HG02840 (cell line): ENCODE data around the gene USP24.

Source experiments
- ATAC-seq: cut with Tn5 transposase; IDR thresholded peaks from one replicate; pipeline ENCODE4 v1.9.1; 2021; ENCODE audit warnings: mild to moderate bottlenecking, moderate library complexity, moderate number of reproducible peaks; ENCODE audit not compliant: unreplicated experiment, low FRiP score

Gene USP24

GRCh38 chr1:55073187-55073916 is 141.8 kb downstream of the USP24 start:
- ATAC-seq, result no peak

GRCh38 chr1:55071477-55071876 is 143.7 kb downstream of the USP24 start:
- ATAC-seq, result no peak

GRCh38 chr1:55070293-55071164 is 144.6 kb downstream of the USP24 start:
- ATAC-seq, result no peak

GRCh38 chr1:55069280-55069679 is 145.9 kb downstream of the USP24 start:
- no peak for ATAC-seq

GRCh38 chr1:55068638-55069037 is 146.5 kb downstream of the USP24 start:
- ATAC-seq, result no peak

- ATAC-seq, result no peak
Observed at GRCh38 chr1:55067914-55068313, 147.2 kb downstream of the USP24 start.

- no peak for ATAC-seq
Observed at GRCh38 chr1:55067022-55067778, 148.0 kb downstream of the USP24 start.

GRCh38 chr1:55065648-55066047 is 149.5 kb downstream of the USP24 start:
- no peak for ATAC-seq

- ATAC-seq, result no peak
Observed at GRCh38 chr1:55064861-55065263, 150.3 kb downstream of the USP24 start.

- ATAC-seq, result no peak
Observed at GRCh38 chr1:55064071-55064581, 151.0 kb downstream of the USP24 start.

GRCh38 chr1:55063577-55063942 is 151.6 kb downstream of the USP24 start:
- ATAC-seq, result no peak

- no peak for ATAC-seq
Observed at GRCh38 chr1:55062801-55063576, 152.2 kb downstream of the USP24 start.

GRCh38 chr1:55061706-55062321 is 153.3 kb downstream of the USP24 start:
- ATAC-seq, result no peak

- ATAC-seq, result no peak
Observed at GRCh38 chr1:55061000-55061705, 154.0 kb downstream of the USP24 start.

GRCh38 chr1:55060133-55060999 is 154.8 kb downstream of the USP24 start:
- no peak for ATAC-seq

- no peak for ATAC-seq
Observed at GRCh38 chr1:55059302-55060132, 155.6 kb downstream of the USP24 start.

GRCh38 chr1:55057956-55058298 is 157.2 kb downstream of the USP24 start:
- no peak for ATAC-seq
